UCSD-AML1 (cell line): ENCODE data around the gene EMILIN1.
"Not testable (repeated sequence)": the region's sequence is repeated elsewhere in the genome, so short reads cannot be mapped to it uniquely, and the experiment has no call there.

ENCODE experiments used
- DNase-seq: peaks from one replicate; lab custom pipeline; 2025; ENCODE audit not compliant: unreplicated experiment; lab: John Stamatoyannopoulos, UW

EMILIN1 gene

GRCh38 chr2:27053776-27054175 lies 24.6 kb upstream of the EMILIN1 start:
- no peak for DNase-seq

- DNase-seq, result no peak
Observed at GRCh38 chr2:27054721-27055120, 23.7 kb upstream of the EMILIN1 start.

- DNase-seq, result no peak
Observed at GRCh38 chr2:27057184-27057583, 21.2 kb upstream of the EMILIN1 start.

- no peak for DNase-seq
Observed at GRCh38 chr2:27058210-27058609, 20.2 kb upstream of the EMILIN1 start.

- no peak for DNase-seq
Observed at GRCh38 chr2:27059141-27059820, 19.1 kb upstream of the EMILIN1 start.

GRCh38 chr2:27060323-27060722 lies 18.1 kb upstream of the EMILIN1 start:
- no peak for DNase-seq

- DNase-seq, result no peak
Observed at GRCh38 chr2:27065128-27065527, 13.3 kb upstream of the EMILIN1 start.

- DNase-seq, result no peak
Observed at GRCh38 chr2:27067385-27067784, 11.0 kb upstream of the EMILIN1 start.

GRCh38 chr2:27069436-27069835 lies 9.0 kb upstream of the EMILIN1 start:
- no peak for DNase-seq

- DNase-seq, result no peak
Observed at GRCh38 chr2:27069961-27070618, 8.3 kb upstream of the EMILIN1 start.

- DNase-seq, result no peak
Observed at GRCh38 chr2:27070653-27071276, 7.7 kb upstream of the EMILIN1 start.

GRCh38 chr2:27071277-27071989 lies 7.0 kb upstream of the EMILIN1 start, which contains the start of gene OST4:
TSS of gene OST4 (minus strand) at chr2:27071654.
- DNase-seq, result peak; percentile 96

- peak; percentile 73 for DNase-seq
Observed at GRCh38 chr2:27071990-27072830, 6.2 kb upstream of the EMILIN1 start.

GRCh38 chr2:27072920-27073319 lies 5.5 kb upstream of the EMILIN1 start:
- no peak for DNase-seq

- DNase-seq, result no peak
Observed at GRCh38 chr2:27073782-27074181, 4.6 kb upstream of the EMILIN1 start.

- DNase-seq, result peak; percentile 73
Observed at GRCh38 chr2:27074738-27075565, 3.5 kb upstream of the EMILIN1 start.

GRCh38 chr2:27075566-27075871 lies 2.9 kb upstream of the EMILIN1 start:
- not testable (repeated sequence) for DNase-seq

GRCh38 chr2:27076323-27076722 lies 2.1 kb upstream of the EMILIN1 start:
- no peak for DNase-seq

- DNase-seq, result no peak
Observed at GRCh38 chr2:27077231-27077630, 1.2 kb upstream of the EMILIN1 start.
